Breast epithelium (tissue), 3 donors: ENCODE data around the gene TOX3.

Experiments
- CTCF ChIP-seq, 3 donors: fragments of 450-650 bp; IDR thresholded peaks; one replicate each; pipeline ENCODE4 v1.5.1; 2016 to 2017; ENCODE audit warnings: antibody characterized with exemption in 3 of 3, mild to moderate bottlenecking in 3 of 3, moderate library complexity in 3 of 3
- POLR2A ChIP-seq: fragments of 450-650 bp; IDR thresholded peaks from one replicate; pipeline ENCODE4 v1.6.1; 2016; ENCODE audit warnings: antibody characterized with exemption, mild to moderate bottlenecking, moderate library complexity
- POLR2AphosphoS5 ChIP-seq, 3 donors: sonication (generic); formaldehyde crosslinking; IDR thresholded peaks; one replicate each; pipeline ENCODE4 v1.6.1; 2017; ENCODE audit warnings: antibody characterized with exemption in 3 of 3

- TF ChIP-seq CTCF (IDR thresholded peaks at IDR 0.05) (no peak), POLR2A (no peak), POLR2AphosphoS5 (IDR thresholded peaks at IDR 0.05) (no peak)
Measured at GRCh38 chr16:52494145-52494544, 52.8 kb downstream of the TOX3 start.
